HG03039 (cell line): ENCODE results near the gene PITX3.
A peak's percentile ranks its signal among the peaks of the same experiment; 100 is the strongest.
"Not testable (repeated sequence)": the region's sequence is repeated elsewhere in the genome, so short reads cannot be mapped to it uniquely, and the experiment has no call there.

ENCODE experiments used
- ATAC-seq: cut with Tn5 transposase; IDR thresholded peaks from one replicate; pipeline ENCODE4 v1.9.1; 2021; ENCODE audit warnings: mild to moderate bottlenecking, moderate library complexity; ENCODE audit not compliant: unreplicated experiment

Gene PITX3

GRCh38 chr10:102229810-102230263 lies 11.5 kb downstream of the PITX3 start:
- ATAC-seq, result no peak

GRCh38 chr10:102227050-102227449 lies 14.3 kb downstream of the PITX3 start:
- no peak for ATAC-seq

- ATAC-seq, result no peak
Observed at GRCh38 chr10:102226542-102226870, 14.8 kb downstream of the PITX3 start.

- peak; percentile 77 for ATAC-seq
Observed at GRCh38 chr10:102225646-102226541, 15.4 kb downstream of the PITX3 start, which contains the start of gene ELOVL3. ELOVL3 (plus strand) TSS chr10:102226299; CDS start chr10:102226549, 250 bp downstream.

- no peak for ATAC-seq
Observed at GRCh38 chr10:102222797-102223196, 18.5 kb downstream of the PITX3 start.

- ATAC-seq, result no peak
Observed at GRCh38 chr10:102220612-102221011, 20.7 kb downstream of the PITX3 start.

- ATAC-seq, result no peak
Observed at GRCh38 chr10:102219370-102219769, 21.9 kb downstream of the PITX3 start.

- not testable (repeated sequence) for ATAC-seq
Observed at GRCh38 chr10:102213599-102213998, 27.7 kb downstream of the PITX3 start.

GRCh38 chr10:102211615-102212299 lies 29.6 kb downstream of the PITX3 start:
- no peak for ATAC-seq

GRCh38 chr10:102208311-102209035 lies 32.8 kb downstream of the PITX3 start:
- ATAC-seq, result no peak

- ATAC-seq, result no peak
Observed at GRCh38 chr10:102202386-102202785, 38.9 kb downstream of the PITX3 start.

- no peak for ATAC-seq
Observed at GRCh38 chr10:102200751-102201640, 40.3 kb downstream of the PITX3 start.

GRCh38 chr10:102198027-102198426 lies 43.3 kb downstream of the PITX3 start:
- ATAC-seq, result no peak

GRCh38 chr10:102196893-102197292 lies 44.4 kb downstream of the PITX3 start:
- no peak for ATAC-seq

GRCh38 chr10:102195296-102195870 lies 45.9 kb downstream of the PITX3 start:
- ATAC-seq, result no peak

GRCh38 chr10:102191956-102192355 lies 49.4 kb downstream of the PITX3 start:
- ATAC-seq, result no peak

GRCh38 chr10:102188941-102189898 lies 52.1 kb downstream of the PITX3 start:
- ATAC-seq, result not testable (repeated sequence)

GRCh38 chr10:102188298-102188940 lies 52.9 kb downstream of the PITX3 start:
- ATAC-seq, result no peak
